ENCODE measurements around the gene ARHGEF33.
A peak's percentile ranks its signal among the peaks of the same experiment; 100 is the strongest.

ARHGEF33 gene

GRCh38 chr2:38975042-38975441 lies 85.4 kb downstream of the ARHGEF33 start:
- Histone ChIP-seq H3K4me3 (replicated peaks; ENCODE audit: insufficient read depth, low read length) (no peak overlapping the region), H3K27ac (replicated peaks) (no peak overlapping the region), H3K27me3 (ENCODE audit: insufficient read depth, poor library complexity, severe bottlenecking) (no peaks in the 10 kb centered on the region)
- no peak for DNase-seq (ENCODE audit: low read depth in 1 of 2, low spot score in 1 of 2)
- TF ChIP-seq POLR2AphosphoS5 (IDR thresholded peaks at IDR 0.05; ENCODE audit: low read depth) (no peak), SPI1 (IDR thresholded peaks at IDR 0.05; ENCODE audit: borderline replicate concordance, low read depth) (no peak), REST (IDR thresholded peaks at IDR 0.05; ENCODE audit: insufficient replicate concordance, low read depth) (no peak), GABPA (IDR thresholded peaks at IDR 0.05; ENCODE audit: low read depth) (no peak), CTCF (IDR thresholded peaks at IDR 0.05; ENCODE audit: insufficient read depth, low read length) (no peak)

GRCh38 chr2:38977047-38977446 lies 87.4 kb downstream of the ARHGEF33 start:
- no peak for TF ChIP-seq SPI1 (IDR thresholded peaks at IDR 0.05; ENCODE audit: borderline replicate concordance, low read depth)
- TF ChIP-seq REST (IDR thresholded peaks at IDR 0.05; ENCODE audit: insufficient replicate concordance, low read depth) = no peak
- no peak for TF ChIP-seq CTCF (IDR thresholded peaks at IDR 0.05; ENCODE audit: insufficient read depth, low read length)
- no peak for TF ChIP-seq GABPA (IDR thresholded peaks at IDR 0.05; ENCODE audit: low read depth)
- no peak for TF ChIP-seq POLR2AphosphoS5 (IDR thresholded peaks at IDR 0.05; ENCODE audit: low read depth)

GRCh38 chr2:38978296-38978903 lies 88.7 kb downstream of the ARHGEF33 start:
- H3K4me3 ChIP-seq (replicated peaks; ENCODE audit: insufficient read depth, low read length) = no peak overlapping the region
- H3K27ac ChIP-seq (replicated peaks) = no peak overlapping the region
- H3K27me3 ChIP-seq (ENCODE audit: insufficient read depth, poor library complexity, severe bottlenecking) = no peaks in the 10 kb centered on the region
- peak; percentile 7 to 82 for DNase-seq (ENCODE audit: low read depth in 1 of 2, low spot score in 1 of 2)
- TF ChIP-seq CTCF (IDR thresholded peaks at IDR 0.05; ENCODE audit: insufficient read depth, low read length) (no peak), SPI1 (IDR thresholded peaks at IDR 0.05; ENCODE audit: borderline replicate concordance, low read depth) (peak; percentile 93), REST (IDR thresholded peaks at IDR 0.05; ENCODE audit: insufficient replicate concordance, low read depth) (no peak), POLR2AphosphoS5 (IDR thresholded peaks at IDR 0.05; ENCODE audit: low read depth) (no peak), GABPA (IDR thresholded peaks at IDR 0.05; ENCODE audit: low read depth) (no peak)

More at GRCh38 chr2:38977047-38977446, 87.4 kb downstream of the ARHGEF33 start:
- H3K4me3 ChIP-seq (replicated peaks; ENCODE audit: insufficient read depth, low read length) = no peak overlapping the region
- no peaks in the 10 kb centered on the region for H3K27me3 ChIP-seq (ENCODE audit: insufficient read depth, poor library complexity, severe bottlenecking)
- H3K27ac ChIP-seq (replicated peaks) = no peak overlapping the region
- DNase-seq (ENCODE audit: low read depth in 1 of 2, low spot score in 1 of 2) = no peak

Data from HL-60 (cell line).